Esophagus muscularis mucosa (tissue), 4 donors: Measurements from ENCODE around the gene USF2. TPM values are rescaled to one million over a fixed set of nuclear protein-coding genes. Genes with fewer than 3 reads are reported as not detected.

ENCODE experiments used
- DNase-seq: peaks from one replicate; pipeline ENCODE4 v3.0.0-alpha.2; 2017; ENCODE audit errors: extremely low spot score
- H3K27ac ChIP-seq, 4 donors: fragments of 200-600 bp; sonication (generic); replicated peaks in 1 of 4; 1 replicate in 3 of 4; 2 replicates in 1 of 4; pipeline ENCODE4 v1.5.1; 2016 to 2019; ENCODE audit warnings: mild to moderate bottlenecking in 1 of 4
- H3K27me3 ChIP-seq, 4 donors: fragments of 200-600 bp; sonication (generic); one replicate each; pipeline versions ENCODE4 v1.5.1 to v1.6.0; 2016 to 2019
- H3K36me3 ChIP-seq, 4 donors: fragments of 200-600 bp; sonication (generic); one replicate each; pipeline ENCODE4 v1.5.1; 2016 to 2019
- H3K4me1 ChIP-seq, 4 donors: fragments of 200-600 bp; sonication (generic); one replicate each; pipeline ENCODE4 v1.5.1; 2016 to 2019
- H3K4me3 ChIP-seq, 4 donors: fragments of 200-600 bp; sonication (generic); 1 replicate in 2 of 4; 2 replicates in 2 of 4; pipeline ENCODE4 v1.5.1; 2016 to 2019; ENCODE audit warnings: mild to moderate bottlenecking in 4 of 4, moderate library complexity in 1 of 4
- H3K9me3 ChIP-seq, 4 donors: fragments of 200-600 bp; sonication (generic); 1 replicate in 3 of 4; 2 replicates in 1 of 4; pipeline ENCODE4 v1.5.1; 2016 to 2019
- EP300 ChIP-seq: sonication (generic); formaldehyde crosslinking; IDR thresholded peaks from one replicate; pipeline ENCODE4 v1.6.1; 2017; ENCODE audit warnings: antibody characterized with exemption
- POLR2A ChIP-seq: fragments of 450-650 bp; IDR thresholded peaks from one replicate; pipeline ENCODE4 v1.6.1; 2017; ENCODE audit warnings: antibody characterized with exemption, moderate library complexity, mild to moderate bottlenecking, low read depth
- POLR2AphosphoS5 ChIP-seq, 2 donors: sonication (generic); formaldehyde crosslinking; IDR thresholded peaks; one replicate each; pipeline ENCODE4 v1.6.1; 2017; ENCODE audit warnings: antibody characterized with exemption in 2 of 2
- WGBS: methylation state at CpG from one replicate; pipeline ENCODE4 v1.1.5; 2018; 5-methylcytosine and 5-hydroxymethylcytosine counted together
- intact Hi-C: fragments of 100-400 bp; cut with DNase I; formaldehyde crosslinking; loops from one replicate; pipeline ENCODE4 v1.15.1; 2023
- total RNA-seq, 4 donors: library from RNA; depleted of rRNA; stranded (reverse); fragments of >200 nt; gene quantifications; one replicate each; pipeline versions ENCODE4 v1.1.0 to v1.2.1, GENCODE V29; 2016
- TF ChIP-seq, protein P1 (sequence below), 3 experiments: fragments of 200-600 bp in 2 of 3; fragments of 450-650 bp in 1 of 3; sonication (generic) in 2 of 3; IDR thresholded peaks; one replicate each; pipeline ENCODE4 v1.5.1; 2017 to 2019; ENCODE audit warnings: antibody characterized with exemption in 3 of 3, mild to moderate bottlenecking in 2 of 3, moderate library complexity in 1 of 3

The USF2 gene
- total RNA-seq, 4 donors from 2014 or later, result 111 to 122 (median 116) TPM

DNA sequence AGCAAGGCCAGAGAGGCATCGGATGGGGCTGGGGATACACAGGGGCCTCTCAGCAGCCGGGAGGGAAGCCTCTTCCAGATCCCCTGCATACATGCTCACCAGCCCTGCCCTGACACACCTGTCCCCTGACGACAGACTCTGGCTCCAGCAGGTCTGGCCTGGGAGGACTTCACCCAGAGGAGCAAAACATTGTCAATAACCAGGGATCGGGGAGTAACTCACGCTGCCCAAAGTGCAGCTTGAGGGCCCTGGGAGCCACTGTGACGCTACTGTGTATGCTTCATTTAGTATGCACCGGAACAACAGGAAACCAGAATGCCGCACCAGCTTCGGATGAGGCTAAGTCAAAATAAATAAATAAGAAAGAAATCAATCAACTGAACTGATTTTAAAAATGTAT lies 47.8 kb downstream of the USF2 start:
- DNase-seq, result no peak
- 74% methylated on average over 9 of the region's 9 CpGs for WGBS

DNA sequence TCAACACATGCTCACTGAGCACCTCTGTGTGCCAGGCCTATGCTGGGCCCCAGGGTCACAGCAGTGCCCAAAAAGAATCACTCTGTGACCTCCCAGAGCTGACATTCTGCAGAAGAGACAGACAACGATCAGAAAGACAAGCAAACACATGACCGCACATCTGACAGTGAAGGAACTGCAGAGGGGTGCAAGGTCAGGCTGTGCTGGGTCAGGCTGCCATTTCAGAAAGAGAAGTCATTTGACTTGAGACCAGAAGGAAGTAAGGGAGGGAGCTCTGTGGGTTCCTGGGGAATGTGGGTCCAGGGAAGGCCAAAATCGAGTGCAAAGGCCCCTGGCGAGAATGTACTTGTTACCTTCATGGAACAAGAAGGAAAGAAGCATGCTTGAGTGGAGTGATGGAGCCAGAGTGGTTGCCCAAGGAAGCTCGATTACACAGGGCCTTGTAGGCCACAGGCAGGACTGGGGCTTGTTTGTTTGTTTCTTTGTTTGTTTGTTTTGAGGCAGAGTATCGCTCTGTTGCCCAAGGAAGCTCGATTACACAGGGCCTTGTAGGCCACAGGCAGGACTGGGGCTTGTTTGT lies 48.8 kb downstream of the USF2 start:
- intact Hi-C loops, result no loop called here
- WGBS, result 71% methylated on average over 7 of the region's 7 CpGs

More for the DNA sequence above, 47.8 kb downstream of the USF2 start:
- peaks cover 0 to 52% (median 0%) of the 10 kb centered on the region in 4 donors for H3K27me3 ChIP-seq
- no peak overlapping the region for H3K4me3 ChIP-seq
- no peaks in the 10 kb centered on the region for H3K36me3 ChIP-seq
- peaks cover 0 to under 1% (median under 1%) of the 10 kb centered on the region in 4 donors for H3K9me3 ChIP-seq
- H3K4me1 ChIP-seq, result peaks cover 0 to 8% (median 0%) of the 10 kb centered on the region in 4 donors
- no peak overlapping the region for H3K27ac ChIP-seq
- TF ChIP-seq POLR2AphosphoS5 (IDR thresholded peaks at IDR 0.05), result no peak
- TF ChIP-seq, protein P1, sequence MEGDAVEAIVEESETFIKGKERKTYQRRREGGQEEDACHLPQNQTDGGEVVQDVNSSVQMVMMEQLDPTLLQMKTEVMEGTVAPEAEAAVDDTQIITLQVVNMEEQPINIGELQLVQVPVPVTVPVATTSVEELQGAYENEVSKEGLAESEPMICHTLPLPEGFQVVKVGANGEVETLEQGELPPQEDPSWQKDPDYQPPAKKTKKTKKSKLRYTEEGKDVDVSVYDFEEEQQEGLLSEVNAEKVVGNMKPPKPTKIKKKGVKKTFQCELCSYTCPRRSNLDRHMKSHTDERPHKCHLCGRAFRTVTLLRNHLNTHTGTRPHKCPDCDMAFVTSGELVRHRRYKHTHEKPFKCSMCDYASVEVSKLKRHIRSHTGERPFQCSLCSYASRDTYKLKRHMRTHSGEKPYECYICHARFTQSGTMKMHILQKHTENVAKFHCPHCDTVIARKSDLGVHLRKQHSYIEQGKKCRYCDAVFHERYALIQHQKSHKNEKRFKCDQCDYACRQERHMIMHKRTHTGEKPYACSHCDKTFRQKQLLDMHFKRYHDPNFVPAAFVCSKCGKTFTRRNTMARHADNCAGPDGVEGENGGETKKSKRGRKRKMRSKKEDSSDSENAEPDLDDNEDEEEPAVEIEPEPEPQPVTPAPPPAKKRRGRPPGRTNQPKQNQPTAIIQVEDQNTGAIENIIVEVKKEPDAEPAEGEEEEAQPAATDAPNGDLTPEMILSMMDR (IDR thresholded peaks at IDR 0.05), result no peak
- no peak for TF ChIP-seq EP300
- no peak for TF ChIP-seq POLR2A
- intact Hi-C loops, result no loop called here

DNA sequence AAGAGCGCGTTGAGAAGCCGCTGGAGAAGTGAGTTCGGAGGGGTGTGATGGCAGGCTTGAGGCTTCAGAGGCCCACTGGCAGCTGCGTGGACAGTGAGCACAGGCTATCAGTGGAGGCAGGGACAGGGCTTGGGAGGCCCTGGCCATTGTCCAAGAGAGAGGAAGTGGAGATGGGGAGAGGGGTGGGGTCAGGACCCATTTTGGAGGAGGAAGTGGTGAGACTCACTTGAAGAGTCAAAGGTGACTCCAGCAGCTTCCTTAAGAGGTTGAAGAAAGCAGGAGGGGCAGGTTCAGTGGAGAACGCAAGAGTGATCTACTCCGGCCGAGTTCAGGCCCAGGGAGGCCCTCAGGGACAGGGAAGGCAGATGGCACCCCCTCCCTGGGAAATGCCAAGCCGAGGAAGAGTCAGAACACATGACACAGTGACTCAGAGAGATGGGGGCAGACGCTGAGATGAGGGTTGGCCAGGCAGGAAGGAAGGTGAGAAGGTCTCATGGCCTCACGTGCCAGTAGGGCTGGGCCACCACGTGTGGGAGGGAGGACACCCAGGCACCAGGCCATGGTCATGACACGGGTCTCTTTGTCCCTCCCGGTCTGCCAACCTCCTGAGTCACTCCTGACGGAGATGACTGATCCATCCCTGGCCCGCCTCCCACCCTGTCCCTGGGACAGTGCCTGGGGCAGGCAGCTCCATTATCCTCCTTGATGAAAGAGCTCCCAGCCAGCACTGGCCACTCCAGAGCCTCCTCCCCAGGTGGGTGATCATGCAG lies 50.1 kb downstream of the USF2 start:
- peak in 1 of 2 donors; percentile 54 for TF ChIP-seq POLR2AphosphoS5 (IDR thresholded peaks at IDR 0.05)
- TF ChIP-seq, protein P1 (IDR thresholded peaks at IDR 0.05), result no peak
- intact Hi-C loops, result no loop called here
- H3K27ac ChIP-seq, result peak overlapping the region in 2 of 4 donors; percentile 40 to 42
- H3K9me3 ChIP-seq, result peaks cover 0 to 10% (median 5%) of the 10 kb centered on the region in 4 donors
- no peak overlapping the region for H3K4me3 ChIP-seq
- H3K27me3 ChIP-seq, result peaks cover 0 to 33% (median 0%) of the 10 kb centered on the region in 4 donors
- peaks cover 0 to 8% (median 0%) of the 10 kb centered on the region in 4 donors for H3K4me1 ChIP-seq
- H3K36me3 ChIP-seq, result no peaks in the 10 kb centered on the region
- no peak for DNase-seq
- 60% methylated on average over 13 of the region's 16 CpGs for WGBS

More for the DNA sequence above, 48.8 kb downstream of the USF2 start:
- Histone ChIP-seq H3K9me3 (peaks cover 0 to 10% (median 5%) of the 10 kb centered on the region in 4 donors), H3K4me3 (no peak overlapping the region), H3K4me1 (peaks cover 0 to 8% (median 0%) of the 10 kb centered on the region in 4 donors), H3K27ac (no peak overlapping the region), H3K36me3 (no peaks in the 10 kb centered on the region), H3K27me3 (peaks cover 0 to 42% (median 0%) of the 10 kb centered on the region in 4 donors)
- DNase-seq, result no peak
- TF ChIP-seq EP300, result no peak

DNA sequence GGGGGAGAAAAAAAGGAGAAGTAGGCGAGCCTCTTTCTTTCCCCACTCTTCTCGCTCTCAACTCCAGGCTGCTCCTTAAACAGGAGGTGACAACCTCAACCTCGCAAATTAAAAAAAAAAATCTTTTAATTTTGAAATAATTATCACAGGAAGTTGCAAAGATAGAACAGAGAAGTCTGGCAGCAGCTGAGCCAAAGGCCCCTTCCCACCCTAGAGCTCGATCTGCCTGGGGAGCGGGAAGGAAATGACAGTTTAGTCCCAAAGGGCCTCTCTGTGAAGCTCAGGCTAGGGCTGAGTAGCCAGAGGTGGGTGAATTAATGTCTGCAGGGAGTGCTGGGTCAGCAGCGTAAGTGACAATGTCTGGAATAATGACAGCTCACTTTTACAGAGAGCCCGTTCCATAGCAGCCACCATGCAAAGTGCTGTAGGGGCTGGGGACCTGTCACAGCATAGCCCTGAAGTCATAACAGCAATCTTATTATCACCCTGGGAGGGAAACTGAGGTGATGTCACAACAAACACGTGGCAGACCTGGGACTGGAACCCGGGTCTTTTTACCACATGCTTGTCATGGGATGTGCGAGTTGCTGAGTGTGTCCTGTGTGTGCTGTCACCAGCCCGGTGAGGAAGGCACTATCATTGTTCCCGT lies 51.4 kb downstream of the USF2 start:
- H3K27me3 ChIP-seq, result peaks cover 0 to 29% (median 0%) of the 10 kb centered on the region in 4 donors
- H3K36me3 ChIP-seq, result no peaks in the 10 kb centered on the region
- no peak overlapping the region for H3K4me3 ChIP-seq
- intact Hi-C loops, result no loop called here
- DNase-seq, result no peak
- TF ChIP-seq POLR2AphosphoS5 (IDR thresholded peaks at IDR 0.05), result no peak
- TF ChIP-seq, protein P1 (IDR thresholded peaks at IDR 0.05), result no peak
- no peak for TF ChIP-seq POLR2A
- 63% methylated on average over 12 of the region's 12 CpGs for WGBS
- H3K9me3 ChIP-seq, result peaks cover 0 to 10% (median 5%) of the 10 kb centered on the region in 4 donors
- H3K4me1 ChIP-seq, result peaks cover 0 to 8% (median 0%) of the 10 kb centered on the region in 4 donors
- no peak overlapping the region for H3K27ac ChIP-seq

DNA sequence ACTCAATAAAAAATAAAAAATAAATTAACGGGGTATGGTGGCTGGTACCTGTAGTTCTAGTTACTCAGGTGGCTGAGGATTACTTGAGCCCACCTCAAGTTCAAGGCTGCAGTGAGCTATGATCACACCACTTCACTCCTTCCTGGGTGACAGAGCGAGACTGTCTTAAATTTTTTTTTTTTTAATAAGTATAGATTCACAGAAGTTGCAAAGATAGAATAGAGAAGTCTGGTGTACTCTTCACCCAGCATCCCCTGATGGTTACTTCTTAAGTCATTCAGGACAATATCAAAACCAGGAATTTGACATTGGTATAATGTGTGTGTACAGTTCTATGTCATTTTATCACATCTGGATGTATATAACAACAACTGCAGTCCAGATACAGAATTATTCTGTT lies 52.5 kb downstream of the USF2 start:
- Histone ChIP-seq H3K27me3 (peaks cover 0 to 20% (median 0%) of the 10 kb centered on the region in 4 donors), H3K36me3 (no peaks in the 10 kb centered on the region), H3K4me3 (no peak overlapping the region), H3K27ac (no peak overlapping the region), H3K9me3 (peaks cover 0 to 10% (median 5%) of the 10 kb centered on the region in 4 donors), H3K4me1 (peaks cover 0 to 8% (median 0%) of the 10 kb centered on the region in 4 donors)
- TF ChIP-seq POLR2A (no peak), POLR2AphosphoS5 (IDR thresholded peaks at IDR 0.05) (no peak), EP300 (no peak)
- TF ChIP-seq, protein P1 (IDR thresholded peaks at IDR 0.05), result no peak
- intact Hi-C loops, result no loop called here
- no peak for DNase-seq
- 86% methylated on average over 2 of the region's 2 CpGs for WGBS
